SK-N-SH treated with all-trans-retinoic acid at 6 μM for 48 hours (cell line): Measurements from ENCODE around the gene ANO10.

Experiments used
- ATAC-seq: fragments of 200-7000 bp; cut with Tn5 transposase; 3 replicates; pipeline ENCODE4 v1.9.1; 2020; ENCODE audit warnings: mild to moderate bottlenecking, moderate library complexity
- ARNTL ChIP-seq: fragments of 450-650 bp; formaldehyde crosslinking; IDR thresholded peaks from 2 replicates; pipeline ENCODE4 v1.5.0; 2020; ENCODE audit warnings: low read depth, mild to moderate bottlenecking, moderate library complexity, borderline replicate concordance
- BACH2 ChIP-seq: fragments of 250-450 bp; sonication (Bioruptor Pico); IDR thresholded peaks from 2 replicates; pipeline ENCODE4 v1.9.0; 2021; ENCODE audit warnings: mild to moderate bottlenecking, borderline replicate concordance
- ESRRG ChIP-seq: fragments of 250-450 bp; sonication (Bioruptor Pico); IDR thresholded peaks from 2 replicates; pipeline ENCODE4 v1.6.1; 2021; ENCODE audit warnings: mild to moderate bottlenecking
- ISL1 ChIP-seq: fragments of 250-450 bp; sonication (Bioruptor Pico); IDR thresholded peaks from 2 replicates; pipeline ENCODE4 v2.1.2; 2022; ENCODE audit warnings: mild to moderate bottlenecking, moderate library complexity
- POU6F1 ChIP-seq: fragments of 250-450 bp; sonication (Bioruptor Pico); IDR thresholded peaks from 2 replicates; pipeline ENCODE4 v1.8.0; 2021; ENCODE audit warnings: low read depth, mild to moderate bottlenecking, moderate library complexity, borderline replicate concordance
- PPARA ChIP-seq: fragments of 250-450 bp; sonication (Bioruptor Pico); IDR thresholded peaks from 2 replicates; pipeline ENCODE4 v1.5.0; 2020; ENCODE audit warnings: mild to moderate bottlenecking, borderline replicate concordance
- SNAI2 ChIP-seq: fragments of 250-450 bp; sonication (Bioruptor Pico); IDR thresholded peaks from 2 replicates; pipeline ENCODE4 v1.5.0; 2020; ENCODE audit warnings: mild to moderate bottlenecking, moderate library complexity
- TCF4 ChIP-seq: fragments of 250-450 bp; sonication (Bioruptor Pico); IDR thresholded peaks from 2 replicates; pipeline ENCODE4 v1.8.0; 2021; ENCODE audit warnings: mild to moderate bottlenecking, moderate library complexity, borderline replicate concordance
- TOX ChIP-seq: fragments of 250-450 bp; sonication (Bioruptor Pico); IDR thresholded peaks from 2 replicates; pipeline ENCODE4 v1.8.0; 2021; ENCODE audit warnings: mild to moderate bottlenecking, moderate library complexity, borderline replicate concordance
- ZFP3 ChIP-seq: fragments of 250-450 bp; sonication (Bioruptor Pico); IDR thresholded peaks from 2 replicates; pipeline ENCODE4 v1.5.0; 2020; ENCODE audit warnings: mild to moderate bottlenecking, moderate library complexity
- ZFP30 ChIP-seq: fragments of 450-650 bp; formaldehyde crosslinking; IDR thresholded peaks from 2 replicates; pipeline ENCODE4 v1.5.0; 2022; ENCODE audit warnings: mild to moderate bottlenecking, moderate library complexity
- ZNF565 ChIP-seq: fragments of 450-650 bp; formaldehyde crosslinking; conservative IDR thresholded peaks from 2 replicates; pipeline ENCODE4 v1.5.0; 2020; ENCODE audit warnings: low read depth, mild to moderate bottlenecking, moderate library complexity
- ZNF70 ChIP-seq: fragments of 450-650 bp; formaldehyde crosslinking; IDR thresholded peaks from 2 replicates; pipeline ENCODE4 v1.5.0; 2020; ENCODE audit warnings: mild to moderate bottlenecking, moderate library complexity
- ZNF8 ChIP-seq: fragments of 450-650 bp; formaldehyde crosslinking; IDR thresholded peaks from 2 replicates; pipeline ENCODE4 v1.5.0; 2020; ENCODE audit warnings: mild to moderate bottlenecking, moderate library complexity
- TF ChIP-seq, protein P1 (sequence below): fragments of 250-450 bp; sonication (Bioruptor Pico); IDR thresholded peaks from 2 replicates; pipeline ENCODE4 v1.8.0; 2020; ENCODE audit warnings: mild to moderate bottlenecking, moderate library complexity, borderline replicate concordance
- TF ChIP-seq, protein P2 (sequence below): fragments of 250-450 bp; sonication (Bioruptor Pico); IDR thresholded peaks from 2 replicates; pipeline ENCODE4 v1.5.1; 2020; ENCODE audit warnings: low read depth, mild to moderate bottlenecking, moderate library complexity
- TF ChIP-seq, protein P3 (sequence below): fragments of 250-450 bp; sonication (Bioruptor Pico); IDR thresholded peaks from 2 replicates; pipeline ENCODE4 v1.5.0; 2020; ENCODE audit warnings: mild to moderate bottlenecking, moderate library complexity

ANO10 gene

DNA sequence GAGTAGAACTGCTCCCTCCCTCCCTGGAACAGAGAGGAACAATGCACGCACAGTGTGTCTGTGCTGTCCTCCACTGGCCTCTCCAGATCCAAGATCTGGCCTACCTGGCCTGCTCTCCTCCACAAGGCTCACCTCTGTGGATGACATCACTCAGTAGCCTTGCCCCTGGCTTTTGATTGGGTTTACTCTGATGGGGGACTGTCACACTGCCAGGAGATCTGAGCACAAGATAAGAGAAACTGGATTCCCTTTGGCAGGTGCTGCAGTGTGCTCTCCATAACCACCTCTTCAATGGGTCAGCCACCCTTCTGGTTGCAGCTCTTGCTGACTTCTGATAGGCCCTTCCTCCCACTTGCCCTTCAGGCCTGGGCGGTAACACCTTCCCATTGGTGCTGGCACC, 22.6 kb upstream of the ANO10 start (continued):
- no peak for TF ChIP-seq POU6F1 (CRISPR knock-in tag)
- no peak for TF ChIP-seq ZFP3 (CRISPR knock-in tag)
- TF ChIP-seq, all 23 proteins: peak for 0

DNA sequence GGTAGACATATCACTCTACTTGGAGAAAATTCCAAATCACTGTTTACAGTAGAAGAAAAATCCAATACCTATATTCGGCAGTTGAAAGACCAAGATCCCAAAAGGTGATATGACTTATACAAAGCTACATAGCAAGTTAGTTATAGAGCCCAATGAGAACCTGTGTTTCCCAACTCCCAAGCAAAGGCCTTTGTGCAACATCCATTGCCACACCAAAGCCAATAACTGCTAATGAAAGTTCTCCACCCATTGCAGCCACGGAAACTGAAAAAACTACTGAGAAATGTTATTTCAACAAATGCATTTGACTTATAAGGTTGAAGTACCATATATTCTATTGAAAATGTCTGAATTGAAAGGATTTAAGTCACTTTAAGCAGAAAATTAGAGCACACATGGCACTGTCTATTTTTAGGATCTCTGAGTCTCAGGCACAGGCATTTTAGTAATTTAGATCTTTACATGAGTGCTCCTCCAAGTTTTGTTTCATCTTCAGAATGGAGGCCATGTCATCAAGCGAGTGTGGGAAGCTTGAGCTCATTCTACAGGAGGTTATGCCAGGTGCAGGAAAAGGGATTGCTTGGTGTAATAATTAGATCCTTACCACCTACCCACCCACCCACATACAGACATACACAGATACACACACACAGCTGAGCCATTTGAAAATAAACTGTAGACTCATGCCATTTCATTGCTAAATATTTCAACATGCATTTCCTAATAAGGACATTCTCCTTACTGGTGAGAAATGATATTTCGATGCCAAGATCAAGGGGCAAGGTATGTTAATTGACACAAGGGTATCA, 19.7 kb upstream of the ANO10 start:
- TF ChIP-seq TCF4 (CRISPR knock-in tag), result no peak
- no peak for TF ChIP-seq ZNF8 (CRISPR knock-in tag)
- no peak for TF ChIP-seq POU6F1 (CRISPR knock-in tag)
- TF ChIP-seq SNAI2 (CRISPR knock-in tag), result no peak
- TF ChIP-seq, protein P1, sequence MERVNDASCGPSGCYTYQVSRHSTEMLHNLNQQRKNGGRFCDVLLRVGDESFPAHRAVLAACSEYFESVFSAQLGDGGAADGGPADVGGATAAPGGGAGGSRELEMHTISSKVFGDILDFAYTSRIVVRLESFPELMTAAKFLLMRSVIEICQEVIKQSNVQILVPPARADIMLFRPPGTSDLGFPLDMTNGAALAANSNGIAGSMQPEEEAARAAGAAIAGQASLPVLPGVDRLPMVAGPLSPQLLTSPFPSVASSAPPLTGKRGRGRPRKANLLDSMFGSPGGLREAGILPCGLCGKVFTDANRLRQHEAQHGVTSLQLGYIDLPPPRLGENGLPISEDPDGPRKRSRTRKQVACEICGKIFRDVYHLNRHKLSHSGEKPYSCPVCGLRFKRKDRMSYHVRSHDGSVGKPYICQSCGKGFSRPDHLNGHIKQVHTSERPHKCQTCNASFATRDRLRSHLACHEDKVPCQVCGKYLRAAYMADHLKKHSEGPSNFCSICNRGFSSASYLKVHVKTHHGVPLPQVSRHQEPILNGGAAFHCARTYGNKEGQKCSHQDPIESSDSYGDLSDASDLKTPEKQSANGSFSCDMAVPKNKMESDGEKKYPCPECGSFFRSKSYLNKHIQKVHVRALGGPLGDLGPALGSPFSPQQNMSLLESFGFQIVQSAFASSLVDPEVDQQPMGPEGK (CRISPR knock-in tag), result no peak
- TF ChIP-seq ZFP30 (CRISPR knock-in tag), result no peak
- TF ChIP-seq, protein P2, sequence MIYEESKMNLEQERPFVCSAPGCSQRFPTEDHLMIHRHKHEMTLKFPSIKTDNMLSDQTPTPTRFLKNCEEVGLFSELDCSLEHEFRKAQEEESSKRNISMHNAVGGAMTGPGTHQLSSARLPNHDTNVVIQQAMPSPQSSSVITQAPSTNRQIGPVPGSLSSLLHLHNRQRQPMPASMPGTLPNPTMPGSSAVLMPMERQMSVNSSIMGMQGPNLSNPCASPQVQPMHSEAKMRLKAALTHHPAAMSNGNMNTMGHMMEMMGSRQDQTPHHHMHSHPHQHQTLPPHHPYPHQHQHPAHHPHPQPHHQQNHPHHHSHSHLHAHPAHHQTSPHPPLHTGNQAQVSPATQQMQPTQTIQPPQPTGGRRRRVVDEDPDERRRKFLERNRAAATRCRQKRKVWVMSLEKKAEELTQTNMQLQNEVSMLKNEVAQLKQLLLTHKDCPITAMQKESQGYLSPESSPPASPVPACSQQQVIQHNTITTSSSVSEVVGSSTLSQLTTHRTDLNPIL, result no peak
- no peak for TF ChIP-seq PPARA (CRISPR knock-in tag)
- no peak for TF ChIP-seq ESRRG (CRISPR knock-in tag)
- TF ChIP-seq BACH2, result no peak
- no peak for TF ChIP-seq ZFP3 (CRISPR knock-in tag)
- no peak for ATAC-seq

DNA sequence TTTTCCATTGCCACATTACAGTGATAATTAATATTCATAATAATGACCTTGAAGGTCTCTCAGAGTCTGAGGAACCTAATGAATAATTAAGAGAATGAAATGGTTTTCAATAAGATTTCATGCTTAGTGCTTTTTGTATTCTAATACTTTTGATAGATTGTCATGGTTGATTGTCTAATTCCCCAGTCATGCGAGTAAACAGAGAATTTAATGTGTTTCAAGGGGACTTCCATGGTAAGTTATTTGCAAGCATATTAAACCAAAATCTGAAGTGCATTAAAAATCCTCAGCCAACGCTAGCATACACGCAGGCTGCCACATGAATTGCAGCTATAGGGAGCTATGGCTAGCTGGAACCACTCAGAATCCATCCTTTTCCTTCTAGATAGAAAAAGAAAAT, 18.9 kb upstream of the ANO10 start:
- no peak for ATAC-seq
- TF ChIP-seq, protein P1 (CRISPR knock-in tag), result no peak

GRCh38 chr3:43638594-43639447, 17.0 kb upstream of the ANO10 start:
- ATAC-seq, result peak; percentile 43
- TF ChIP-seq BACH2 (no peak), ZNF565 (CRISPR knock-in tag) (no peak), ESRRG (CRISPR knock-in tag) (no peak), ZNF70 (CRISPR knock-in tag) (no peak), ARNTL (CRISPR knock-in tag) (no peak), TOX (CRISPR knock-in tag) (no peak), PPARA (CRISPR knock-in tag) (no peak), SNAI2 (CRISPR knock-in tag) (no peak), POU6F1 (CRISPR knock-in tag) (no peak), ZFP3 (CRISPR knock-in tag) (no peak), ISL1 (CRISPR knock-in tag) (no peak)
- TF ChIP-seq, protein P3, sequence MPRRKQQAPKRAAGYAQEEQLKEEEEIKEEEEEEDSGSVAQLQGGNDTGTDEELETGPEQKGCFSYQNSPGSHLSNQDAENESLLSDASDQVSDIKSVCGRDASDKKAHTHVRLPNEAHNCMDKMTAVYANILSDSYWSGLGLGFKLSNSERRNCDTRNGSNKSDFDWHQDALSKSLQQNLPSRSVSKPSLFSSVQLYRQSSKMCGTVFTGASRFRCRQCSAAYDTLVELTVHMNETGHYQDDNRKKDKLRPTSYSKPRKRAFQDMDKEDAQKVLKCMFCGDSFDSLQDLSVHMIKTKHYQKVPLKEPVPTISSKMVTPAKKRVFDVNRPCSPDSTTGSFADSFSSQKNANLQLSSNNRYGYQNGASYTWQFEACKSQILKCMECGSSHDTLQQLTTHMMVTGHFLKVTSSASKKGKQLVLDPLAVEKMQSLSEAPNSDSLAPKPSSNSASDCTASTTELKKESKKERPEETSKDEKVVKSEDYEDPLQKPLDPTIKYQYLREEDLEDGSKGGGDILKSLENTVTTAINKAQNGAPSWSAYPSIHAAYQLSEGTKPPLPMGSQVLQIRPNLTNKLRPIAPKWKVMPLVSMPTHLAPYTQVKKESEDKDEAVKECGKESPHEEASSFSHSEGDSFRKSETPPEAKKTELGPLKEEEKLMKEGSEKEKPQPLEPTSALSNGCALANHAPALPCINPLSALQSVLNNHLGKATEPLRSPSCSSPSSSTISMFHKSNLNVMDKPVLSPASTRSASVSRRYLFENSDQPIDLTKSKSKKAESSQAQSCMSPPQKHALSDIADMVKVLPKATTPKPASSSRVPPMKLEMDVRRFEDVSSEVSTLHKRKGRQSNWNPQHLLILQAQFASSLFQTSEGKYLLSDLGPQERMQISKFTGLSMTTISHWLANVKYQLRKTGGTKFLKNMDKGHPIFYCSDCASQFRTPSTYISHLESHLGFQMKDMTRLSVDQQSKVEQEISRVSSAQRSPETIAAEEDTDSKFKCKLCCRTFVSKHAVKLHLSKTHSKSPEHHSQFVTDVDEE (CRISPR knock-in tag), result no peak
- TF ChIP-seq, protein P2, result no peak
